ENCODE measurements around the gene NUP153.
"Not testable (repeated sequence)": the region's sequence is repeated elsewhere in the genome, so short reads cannot be mapped to it uniquely, and the experiment has no call there.

The NUP153 gene

DNA sequence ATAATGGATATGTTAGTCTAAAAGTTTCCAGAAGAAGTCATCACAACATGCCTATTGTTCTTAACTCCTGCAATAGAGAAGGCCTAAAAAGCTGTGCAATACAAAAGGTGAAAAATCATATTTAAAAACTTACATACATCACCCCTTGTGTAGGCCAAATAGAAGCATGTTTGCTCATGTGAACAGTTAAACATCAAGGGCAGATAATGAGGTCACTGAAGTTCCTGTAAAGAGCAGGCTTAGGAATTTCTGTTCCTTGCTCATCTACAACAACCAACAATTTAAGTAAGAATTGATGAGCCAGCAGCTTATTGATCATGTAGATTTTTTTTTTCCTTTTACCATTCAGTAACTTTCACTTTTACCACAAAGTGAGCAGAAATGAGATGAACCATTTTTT is 7.5 kb upstream of the NUP153 start:
- DNase-seq (ENCODE audit: low read depth in 3 of 3): no peak

- DNase-seq (ENCODE audit: low read depth in 3 of 3): no peak
Observed at GRCh38 chr6:17712576-17712975, 5.9 kb upstream of the NUP153 start.

DNA sequence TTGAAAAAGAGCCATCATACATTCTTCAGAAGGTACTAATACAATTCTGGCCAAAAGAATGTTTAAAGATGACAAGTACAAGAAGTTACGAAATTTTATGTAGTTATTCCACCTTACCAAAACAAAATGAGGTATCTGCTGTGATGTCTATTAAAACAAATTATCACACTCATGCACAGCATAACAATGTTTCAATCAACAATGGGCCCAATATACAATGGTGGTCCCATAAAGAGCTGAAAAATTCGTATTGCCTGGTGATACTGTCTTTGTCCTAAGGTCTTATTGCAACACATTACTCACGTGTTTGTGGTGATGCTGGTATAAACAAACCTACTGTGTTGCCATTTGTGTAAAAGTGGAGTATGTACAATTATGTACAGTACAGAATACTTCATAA is 3.6 kb upstream of the NUP153 start:
- DNase-seq (ENCODE audit: low read depth in 3 of 3): no peak

- no peak for DNase-seq (ENCODE audit: low read depth in 3 of 3)
Observed at GRCh38 chr6:17709476-17709875, 2.8 kb upstream of the NUP153 start.

DNA sequence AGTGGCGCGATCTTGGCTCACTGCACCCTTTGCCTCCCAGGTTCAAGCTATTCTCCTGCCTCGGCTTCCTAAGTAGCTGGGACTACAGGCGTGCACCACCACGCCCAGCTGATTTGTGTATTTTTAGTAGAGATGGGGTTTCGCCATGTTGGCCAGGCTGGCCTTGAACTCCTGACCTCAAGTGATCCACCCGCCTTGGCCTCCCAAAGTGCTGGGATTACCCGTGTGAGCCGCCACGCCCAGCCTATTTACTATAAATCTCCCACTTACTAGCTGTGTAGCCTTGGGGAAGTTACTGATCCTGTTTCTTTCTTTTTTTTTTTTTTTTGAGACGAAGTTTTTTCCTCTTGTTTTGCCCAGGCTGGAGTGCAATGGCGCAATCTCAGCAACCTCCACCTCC is 1.3 kb upstream of the NUP153 start:
- not testable (repeated sequence) for DNase-seq (ENCODE audit: low read depth in 3 of 3)

DNA sequence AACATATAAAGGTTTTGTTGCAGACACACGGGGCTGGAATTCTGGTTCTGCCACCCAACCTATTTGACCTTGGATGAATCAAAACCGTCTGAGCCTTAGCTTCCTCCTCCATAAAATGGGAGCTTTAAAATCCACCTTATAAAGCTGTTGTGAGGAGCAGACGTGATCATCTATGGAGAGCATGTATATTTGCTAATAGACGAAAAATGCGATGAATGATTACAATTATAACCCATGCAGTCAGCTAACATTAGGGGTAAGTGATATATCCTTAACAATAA is 586 bp upstream of the NUP153 start:
- no peak for DNase-seq (ENCODE audit: low read depth in 3 of 3)

- DNase-seq (ENCODE audit: low read depth in 3 of 3): peak; percentile 71 to 79 (median 74)
Observed at GRCh38 chr6:17705778-17706579, 746 bp downstream of the NUP153 start.

- DNase-seq (ENCODE audit: low read depth in 3 of 3): no peak
Observed at GRCh38 chr6:17705428-17705777, 1.3 kb downstream of the NUP153 start.

DNA sequence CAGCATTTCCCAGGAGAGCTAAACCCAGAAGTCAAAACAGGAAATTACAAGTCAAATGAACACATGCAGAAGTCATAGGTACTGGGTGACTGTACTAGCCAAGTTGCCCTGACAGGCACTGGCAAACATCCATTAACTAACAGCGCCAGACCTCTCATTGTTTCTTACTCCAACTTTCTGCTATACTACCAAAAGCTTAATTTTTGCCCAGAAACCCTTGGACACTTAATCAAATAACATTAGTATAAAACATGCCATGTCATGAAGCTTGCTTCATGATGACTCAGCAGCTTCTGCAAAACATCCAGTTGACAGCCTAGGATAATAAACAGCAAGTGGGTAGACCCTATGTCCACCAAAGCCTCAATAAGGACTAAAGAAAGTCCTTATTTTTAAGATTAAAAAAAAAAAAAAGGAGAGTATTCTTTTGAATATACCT is 3.5 kb downstream of the NUP153 start:
- DNase-seq (ENCODE audit: low read depth in 3 of 3): no peak

DNA sequence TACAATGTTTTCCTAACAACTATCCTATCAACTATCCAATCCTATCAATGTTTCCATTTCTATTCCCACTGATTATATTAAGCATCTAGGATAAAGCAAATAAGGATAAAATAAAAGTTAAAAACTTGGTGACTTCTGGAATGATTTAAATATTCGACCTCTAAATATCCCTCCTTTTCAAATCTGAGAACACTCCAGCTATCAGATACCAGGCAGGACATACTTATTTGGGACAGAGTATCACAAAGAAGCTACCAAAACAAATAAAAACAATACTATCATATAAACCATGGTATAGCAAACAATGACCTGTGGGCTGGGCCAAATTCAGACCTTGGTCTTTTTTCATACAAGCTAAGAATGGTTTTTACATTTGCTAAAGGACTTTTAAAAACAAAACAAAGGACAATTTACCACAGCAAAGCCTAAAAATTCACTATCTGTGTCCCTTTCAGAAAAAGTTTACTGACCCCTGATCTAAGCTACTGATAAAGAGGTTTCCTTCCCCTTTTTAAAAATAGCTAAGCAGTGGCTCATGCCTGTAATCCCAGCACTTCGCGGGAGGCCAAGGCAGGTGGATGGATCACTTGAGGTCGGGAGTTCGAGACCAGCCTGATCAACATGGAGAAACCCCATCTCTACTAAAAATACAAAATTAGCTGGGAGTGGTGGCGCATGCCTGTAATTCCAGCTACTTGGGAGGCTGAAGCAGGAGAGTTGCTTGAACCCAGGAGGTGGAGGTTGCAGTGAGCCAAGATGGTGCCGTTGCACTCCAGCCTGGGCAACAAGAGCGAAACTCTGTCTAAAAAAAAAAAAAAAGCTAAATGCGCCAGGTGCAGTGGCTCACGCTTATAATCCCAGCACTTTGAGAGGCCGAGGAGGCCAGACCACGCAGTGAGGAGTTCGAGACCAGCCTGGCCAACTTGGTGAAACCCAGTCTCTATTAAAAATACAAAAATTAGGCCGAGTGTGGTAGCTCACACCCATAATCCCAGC is 6.0 kb downstream of the NUP153 start:
- no peak for DNase-seq (ENCODE audit: low read depth in 3 of 3)

GRCh38 chr6:17691925-17692538 is 14.7 kb downstream of the NUP153 start:
- no peak for DNase-seq (ENCODE audit: low read depth in 3 of 3)

GRCh38 chr6:17688481-17688880 is 18.2 kb downstream of the NUP153 start:
- DNase-seq (ENCODE audit: low read depth in 3 of 3): no peak

DNA sequence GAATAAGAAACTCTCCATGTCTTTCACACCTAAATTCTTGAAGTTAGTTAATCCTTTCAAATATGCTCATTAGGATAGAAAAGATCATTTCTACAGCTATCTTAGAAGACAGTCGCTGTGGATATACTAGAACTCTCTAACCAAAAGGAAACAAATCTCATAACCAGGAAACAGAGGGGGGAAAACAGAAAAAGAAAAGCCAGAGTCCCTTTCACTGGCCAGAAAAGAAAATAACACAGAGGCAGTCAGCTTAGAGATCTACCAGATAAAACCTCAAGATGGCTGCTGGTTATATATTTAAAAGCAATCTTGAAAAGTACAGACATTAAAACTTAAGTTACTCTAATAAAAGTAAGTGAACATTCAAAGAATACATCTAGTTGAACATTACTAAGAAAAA is 19.6 kb downstream of the NUP153 start:
- DNase-seq (ENCODE audit: low read depth in 3 of 3): no peak

- DNase-seq (ENCODE audit: low read depth in 3 of 3): no peak
Observed at GRCh38 chr6:17684134-17684533, 22.6 kb downstream of the NUP153 start.

DNA sequence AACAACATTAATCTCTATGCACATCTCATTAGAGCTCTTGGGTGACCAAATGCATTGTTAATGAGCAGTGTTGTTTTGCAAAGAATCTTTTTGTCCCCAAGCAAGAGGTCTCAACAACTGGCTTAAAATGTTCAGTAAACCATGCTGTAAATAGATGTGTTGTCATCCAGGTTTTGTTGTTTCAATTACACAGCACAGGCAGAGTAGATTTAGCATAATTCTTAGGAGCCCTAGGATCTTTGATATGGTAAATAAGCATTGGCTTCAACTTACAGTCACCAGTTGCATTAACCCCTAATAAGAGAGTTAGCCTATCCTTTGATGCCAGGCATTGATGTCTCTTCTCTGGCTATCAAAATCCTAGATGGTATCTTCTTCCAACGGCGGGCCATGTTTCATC is 23.3 kb downstream of the NUP153 start:
- DNase-seq (ENCODE audit: low read depth in 3 of 3): no peak

- no peak for DNase-seq (ENCODE audit: low read depth in 3 of 3)
Observed at GRCh38 chr6:17679726-17680125, 27.0 kb downstream of the NUP153 start.

DNA sequence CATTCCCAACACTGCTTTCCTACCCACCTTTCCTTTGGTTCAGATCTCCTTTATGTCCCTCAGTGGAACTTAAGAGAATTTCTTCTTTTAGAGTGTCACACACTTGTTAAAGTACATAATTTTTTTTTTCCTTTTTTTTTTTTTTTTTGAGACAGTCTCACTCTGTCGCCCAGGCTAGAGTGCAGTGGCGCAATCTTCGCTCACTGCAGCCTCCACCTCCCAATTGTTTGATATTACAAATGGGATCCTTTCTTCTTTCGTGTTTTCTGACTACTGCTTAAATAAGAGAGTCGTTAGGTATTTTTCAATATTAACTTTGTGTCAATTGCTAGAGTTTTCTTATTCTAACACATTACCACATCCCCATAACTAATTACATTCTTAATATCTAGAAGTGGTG is 29.1 kb downstream of the NUP153 start:
- no peak for DNase-seq (ENCODE audit: low read depth in 3 of 3)

GRCh38 chr6:17673543-17674254 is 33.0 kb downstream of the NUP153 start:
- no peak for DNase-seq (ENCODE audit: low read depth in 3 of 3)

DNA sequence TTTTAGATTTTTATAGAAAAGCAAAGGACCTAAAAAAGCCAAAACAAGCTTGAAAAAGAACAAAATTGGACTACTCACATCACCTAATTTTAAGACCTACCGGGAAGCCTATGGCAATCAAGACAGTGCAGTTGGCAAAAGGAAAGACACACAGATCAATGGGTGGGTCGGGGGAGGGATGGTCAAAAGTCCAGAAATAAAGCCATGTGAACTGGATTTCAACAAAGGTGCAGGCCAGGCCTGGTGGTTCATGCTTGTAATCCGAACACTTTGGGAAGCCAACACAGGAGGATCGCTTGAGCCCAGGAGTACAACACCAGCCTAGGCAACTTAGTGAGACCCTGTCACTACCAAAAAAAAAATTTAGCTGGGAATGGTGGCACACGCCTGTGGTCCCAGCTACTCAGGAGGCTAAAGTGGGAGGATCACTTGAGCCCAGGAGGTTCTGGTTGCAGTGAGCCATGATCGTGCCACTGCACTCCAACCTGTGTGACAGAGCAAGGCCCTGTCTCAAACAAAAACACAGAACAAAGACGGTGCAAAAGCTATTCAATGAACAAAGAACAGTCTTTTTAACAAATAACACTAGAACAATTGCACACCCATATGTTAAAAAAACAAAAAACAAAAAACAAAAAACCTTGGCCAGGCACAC is 34.5 kb downstream of the NUP153 start:
- no peak for DNase-seq (ENCODE audit: low read depth in 3 of 3)

- no peak for DNase-seq (ENCODE audit: low read depth in 3 of 3)
Observed at GRCh38 chr6:17666646-17667045, 40.1 kb downstream of the NUP153 start.

GRCh38 chr6:17665132-17665531 is 41.6 kb downstream of the NUP153 start:
- DNase-seq (ENCODE audit: low read depth in 3 of 3): no peak

All from stimulated activated CD4-positive, alpha-beta T cell treated with anti-CD3 and anti-CD28 coated beads, TNF-alpha, amount 100 ng/mL, for 4 hours (primary cell).